ENCODE measurements around the gene FAM131A. TPM values are rescaled to one million over a fixed set of nuclear protein-coding genes. Genes with fewer than 3 reads are reported as not detected.
"Not testable (repeated sequence)": the region's sequence is repeated elsewhere in the genome, so short reads cannot be mapped to it uniquely, and the experiment has no call there.

Gene FAM131A
- total RNA-seq, 1 donor from 2014 or later, result 26.9 TPM

DNA sequence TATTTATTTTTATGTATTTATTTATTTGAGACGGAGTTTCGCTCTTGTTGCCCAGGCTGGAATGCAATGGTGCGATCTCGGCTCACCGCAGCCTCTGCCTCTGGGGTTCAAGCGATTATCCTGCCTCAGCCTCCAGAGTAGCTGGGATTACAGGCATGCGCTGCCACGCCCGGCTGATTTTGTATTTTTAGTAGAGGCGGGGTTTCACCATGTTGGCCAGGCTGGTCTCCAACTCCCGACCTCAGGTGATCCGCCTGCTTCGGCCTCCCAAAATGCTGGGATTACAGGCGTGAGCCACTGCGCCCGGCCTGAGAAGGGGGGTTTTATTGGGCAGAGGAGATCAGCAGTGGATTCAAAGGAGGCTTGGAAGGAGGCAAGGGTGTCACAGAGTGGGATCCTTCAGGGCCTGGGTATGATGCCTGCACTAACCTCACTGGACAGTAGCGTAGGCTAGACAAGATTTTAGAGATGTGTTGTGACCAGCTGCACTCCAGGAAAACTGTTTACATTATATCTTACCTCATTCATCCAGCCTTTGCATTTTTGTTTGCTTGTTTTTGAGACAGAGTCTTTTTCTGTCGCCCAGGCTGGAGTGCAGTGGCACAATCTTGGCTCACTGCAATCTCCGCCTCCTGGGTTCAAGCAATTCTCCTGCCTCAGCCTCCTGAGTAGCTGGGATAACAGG lies 2.2 kb downstream of the FAM131A start:
- DNase-seq, result not testable (repeated sequence)

DNA sequence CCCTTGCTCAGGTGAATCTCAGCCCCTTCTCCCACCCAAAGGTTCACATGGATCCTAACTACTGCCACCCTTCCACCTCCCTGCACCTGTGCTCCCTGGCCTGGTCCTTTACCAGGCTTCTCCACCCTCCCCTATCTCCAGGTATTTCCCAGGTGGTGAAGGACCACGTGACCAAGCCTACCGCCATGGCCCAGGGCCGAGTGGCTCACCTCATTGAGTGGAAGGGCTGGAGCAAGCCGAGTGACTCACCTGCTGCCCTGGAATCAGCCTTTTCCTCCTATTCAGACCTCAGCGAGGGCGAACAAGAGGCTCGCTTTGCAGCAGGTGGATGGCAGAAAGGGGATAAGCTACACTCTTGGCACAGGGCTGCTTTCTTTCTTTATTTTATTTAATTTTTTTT lies 4.5 kb downstream of the FAM131A start:
- no peak for DNase-seq

DNA sequence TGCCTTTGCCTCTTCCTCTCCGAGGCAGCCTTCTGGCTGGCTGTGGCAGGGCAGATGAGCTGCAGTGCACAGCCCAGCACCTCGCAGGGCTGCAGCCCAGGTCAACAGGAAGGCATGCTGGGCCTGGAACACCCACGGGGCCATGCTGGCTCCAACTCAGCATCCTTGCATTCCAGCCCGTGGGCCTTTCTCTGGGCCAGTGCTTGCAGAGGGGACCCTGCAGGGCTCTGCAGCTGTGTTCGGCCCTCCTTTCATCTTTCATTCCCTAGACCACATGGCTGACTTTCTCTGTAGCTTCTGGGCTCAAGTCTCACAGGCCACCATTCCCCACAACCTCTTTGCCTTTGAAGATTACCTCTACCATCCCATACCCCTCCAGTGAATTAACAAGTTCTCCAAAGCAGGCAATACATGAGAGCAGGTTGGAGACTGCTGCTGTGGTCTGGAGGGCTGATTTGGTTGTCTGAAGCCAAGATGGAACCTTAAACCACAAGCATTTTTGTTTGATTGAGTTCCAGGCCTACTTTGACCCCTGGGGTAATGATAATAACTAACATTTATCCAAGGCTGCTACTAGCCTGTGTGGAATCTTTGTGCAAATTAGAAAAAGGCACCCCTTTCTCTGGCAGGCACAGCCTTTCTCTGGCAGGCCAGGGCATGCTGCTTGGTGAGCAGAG lies 5.9 kb downstream of the FAM131A start:
- DNase-seq, result no peak

DNA sequence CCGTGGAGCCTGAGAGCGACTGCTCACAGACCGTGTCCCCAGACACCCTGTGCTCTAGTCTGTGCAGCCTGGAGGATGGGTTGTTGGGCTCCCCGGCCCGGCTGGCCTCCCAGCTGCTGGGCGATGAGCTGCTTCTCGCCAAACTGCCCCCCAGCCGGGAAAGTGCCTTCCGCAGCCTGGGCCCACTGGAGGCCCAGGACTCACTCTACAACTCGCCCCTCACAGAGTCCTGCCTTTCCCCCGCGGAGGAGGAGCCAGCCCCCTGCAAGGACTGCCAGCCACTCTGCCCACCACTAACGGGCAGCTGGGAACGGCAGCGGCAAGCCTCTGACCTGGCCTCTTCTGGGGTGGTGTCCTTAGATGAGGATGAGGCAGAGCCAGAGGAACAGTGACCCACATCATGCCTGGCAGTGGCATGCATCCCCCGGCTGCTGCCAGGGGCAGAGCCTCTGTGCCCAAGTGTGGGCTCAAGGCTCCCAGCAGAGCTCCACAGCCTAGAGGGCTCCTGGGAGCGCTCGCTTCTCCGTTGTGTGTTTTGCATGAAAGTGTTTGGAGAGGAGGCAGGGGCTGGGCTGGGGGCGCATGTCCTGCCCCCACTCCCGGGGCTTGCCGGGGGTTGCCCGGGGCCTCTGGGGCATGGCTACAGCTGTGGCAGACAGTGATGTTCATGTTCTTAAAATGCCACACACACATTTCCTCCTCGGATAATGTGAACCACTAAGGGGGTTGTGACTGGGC lies 7.3 kb downstream of the FAM131A start:
- DNase-seq, result no peak

DNA sequence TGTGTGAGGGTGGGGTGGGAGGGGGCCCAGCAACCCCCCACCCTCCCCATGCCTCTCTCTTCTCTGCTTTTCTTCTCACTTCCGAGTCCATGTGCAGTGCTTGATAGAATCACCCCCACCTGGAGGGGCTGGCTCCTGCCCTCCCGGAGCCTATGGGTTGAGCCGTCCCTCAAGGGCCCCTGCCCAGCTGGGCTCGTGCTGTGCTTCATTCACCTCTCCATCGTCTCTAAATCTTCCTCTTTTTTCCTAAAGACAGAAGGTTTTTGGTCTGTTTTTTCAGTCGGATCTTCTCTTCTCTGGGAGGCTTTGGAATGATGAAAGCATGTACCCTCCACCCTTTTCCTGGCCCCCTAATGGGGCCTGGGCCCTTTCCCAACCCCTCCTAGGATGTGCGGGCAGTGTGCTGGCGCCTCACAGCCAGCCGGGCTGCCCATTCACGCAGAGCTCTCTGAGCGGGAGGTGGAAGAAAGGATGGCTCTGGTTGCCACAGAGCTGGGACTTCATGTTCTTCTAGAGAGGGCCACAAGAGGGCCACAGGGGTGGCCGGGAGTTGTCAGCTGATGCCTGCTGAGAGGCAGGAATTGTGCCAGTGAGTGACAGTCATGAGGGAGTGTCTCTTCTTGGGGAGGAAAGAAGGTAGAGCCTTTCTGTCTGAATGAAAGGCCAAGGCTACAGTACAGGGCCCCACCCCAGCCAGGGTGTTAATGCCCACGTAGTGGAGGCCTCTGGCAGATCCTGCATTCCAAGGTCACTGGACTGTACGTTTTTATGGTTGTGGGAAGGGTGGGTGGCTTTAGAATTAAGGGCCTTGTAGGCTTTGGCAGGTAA lies 8.1 kb downstream of the FAM131A start:
- peak; percentile 59 for DNase-seq

DNA sequence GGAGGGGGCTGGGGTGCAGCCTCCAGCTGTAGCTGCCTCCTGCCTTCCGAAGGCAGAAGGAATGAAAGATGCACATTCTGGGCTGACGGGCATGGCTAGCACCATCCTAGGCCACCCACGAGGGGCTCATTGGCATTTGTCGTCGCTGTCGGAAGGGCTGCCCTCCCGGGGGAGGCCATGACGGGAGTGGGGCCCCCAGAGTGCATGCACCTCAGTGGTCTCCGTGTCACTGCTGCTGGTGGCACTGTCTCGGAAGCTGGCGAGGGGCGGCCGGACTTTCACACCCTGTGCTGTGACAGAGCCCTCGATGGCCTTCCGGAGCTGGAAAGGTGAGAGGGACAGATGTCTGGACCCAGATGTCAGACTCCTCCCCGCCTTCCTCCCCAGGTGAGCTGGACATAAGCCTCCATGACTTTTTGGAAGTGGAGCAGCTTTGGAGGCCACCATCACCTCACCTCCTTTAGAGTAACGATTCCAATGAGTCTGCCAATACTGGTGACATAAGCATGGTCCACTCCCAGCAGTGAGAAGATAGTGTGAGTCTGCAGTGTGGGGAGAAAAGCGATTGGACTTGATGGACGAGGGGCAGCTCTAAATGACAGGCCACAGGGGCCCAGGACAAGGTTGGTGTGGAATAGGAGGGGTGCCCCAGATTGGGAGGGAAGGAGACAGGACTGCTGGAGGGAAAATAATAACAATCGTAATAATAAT lies 9.2 kb downstream of the FAM131A start:
- no peak for DNase-seq

DNA sequence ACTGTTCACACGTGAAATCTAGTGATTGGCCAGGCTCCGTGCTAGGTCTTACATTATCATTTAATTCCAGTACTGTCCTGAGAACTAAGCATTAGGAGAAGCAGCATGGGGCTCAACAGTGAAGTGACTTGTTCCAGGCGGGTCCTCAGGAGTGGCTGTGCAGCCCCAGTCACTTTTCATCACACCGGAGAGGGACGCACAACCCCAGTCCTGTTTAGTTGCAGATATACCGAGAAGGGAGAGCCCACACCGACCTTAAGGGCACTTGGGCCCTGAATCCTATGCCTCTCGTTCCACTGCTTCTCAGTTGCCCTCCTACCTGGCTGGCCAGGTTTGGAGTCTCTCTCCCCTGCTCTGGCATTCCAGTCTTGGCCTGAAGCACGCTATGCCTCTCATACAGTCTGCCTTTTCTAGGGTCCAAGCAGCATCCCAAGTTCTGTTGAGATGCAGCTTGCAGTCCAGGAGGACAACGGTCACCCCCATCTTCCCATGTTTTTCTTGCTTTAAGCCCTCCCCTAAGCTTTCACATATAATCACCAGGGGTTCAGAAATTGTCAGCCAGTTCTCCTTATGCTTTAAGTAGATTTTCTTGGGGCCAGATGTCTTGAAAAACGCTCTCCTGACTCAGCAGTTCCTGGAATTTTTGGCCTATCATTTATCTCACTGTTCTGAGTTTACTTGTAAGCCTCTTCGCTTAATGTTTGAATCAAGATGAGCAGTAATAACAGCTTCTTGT lies 10.1 kb downstream of the FAM131A start:
- no peak for DNase-seq

DNA sequence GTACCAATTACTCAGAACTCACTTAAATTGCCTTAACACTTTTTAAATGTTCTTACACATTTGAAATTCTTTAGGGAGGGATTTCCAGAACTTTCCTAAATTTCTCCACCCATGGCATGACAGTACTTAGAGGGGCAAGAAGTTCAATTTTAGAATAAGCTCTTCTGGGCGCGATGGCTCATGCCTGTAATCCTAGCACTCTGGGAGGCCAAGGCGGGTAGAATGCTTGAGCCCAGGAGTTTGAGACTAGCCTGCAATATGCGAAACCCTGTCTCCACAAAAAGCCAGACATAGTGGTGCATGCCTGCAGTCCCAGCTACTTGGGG lies 10.6 kb downstream of the FAM131A start:
- DNase-seq, result no peak

DNA sequence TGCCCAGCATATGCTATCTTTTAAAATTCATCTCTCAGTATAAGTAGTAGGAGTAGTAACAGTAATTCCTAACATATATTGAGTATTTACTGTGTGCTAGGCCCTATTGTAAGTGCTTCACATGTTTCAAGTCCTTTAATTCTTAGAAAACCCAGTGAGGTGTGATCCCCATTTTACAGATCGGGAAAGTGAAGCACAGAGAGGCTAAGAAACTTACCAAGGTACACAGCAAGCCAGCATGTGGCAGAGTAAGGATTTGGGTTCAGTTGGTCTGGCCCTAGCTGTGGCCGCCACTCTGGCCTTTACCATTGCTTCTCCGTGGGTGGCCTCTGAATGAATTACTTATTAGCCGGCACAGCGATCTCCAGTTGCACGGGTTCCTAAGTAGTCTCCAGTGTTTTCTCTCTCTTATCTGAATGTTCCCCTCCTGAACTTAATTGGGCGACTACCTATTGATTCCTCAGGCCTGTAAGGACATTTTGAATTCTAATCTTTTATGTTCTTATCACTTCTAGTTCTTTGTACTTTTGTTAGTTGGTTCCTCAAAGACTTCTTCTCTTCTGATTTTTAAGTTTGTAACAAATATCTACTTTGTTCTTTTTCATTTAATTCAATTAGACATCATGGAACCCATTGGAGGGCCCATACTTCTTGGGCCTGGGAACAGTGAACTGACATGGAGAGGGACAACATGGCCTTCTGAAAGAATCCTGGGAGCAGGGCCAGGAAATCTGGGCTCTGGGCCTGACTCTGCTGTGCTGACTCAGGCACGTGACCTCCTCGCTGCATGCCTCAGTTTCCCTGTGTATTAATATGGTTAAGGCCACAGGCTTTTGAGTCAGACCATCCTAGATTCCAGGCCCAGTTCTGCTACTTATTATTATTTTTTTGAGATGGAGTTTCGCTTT lies 12.4 kb downstream of the FAM131A start:
- DNase-seq, result no peak

DNA sequence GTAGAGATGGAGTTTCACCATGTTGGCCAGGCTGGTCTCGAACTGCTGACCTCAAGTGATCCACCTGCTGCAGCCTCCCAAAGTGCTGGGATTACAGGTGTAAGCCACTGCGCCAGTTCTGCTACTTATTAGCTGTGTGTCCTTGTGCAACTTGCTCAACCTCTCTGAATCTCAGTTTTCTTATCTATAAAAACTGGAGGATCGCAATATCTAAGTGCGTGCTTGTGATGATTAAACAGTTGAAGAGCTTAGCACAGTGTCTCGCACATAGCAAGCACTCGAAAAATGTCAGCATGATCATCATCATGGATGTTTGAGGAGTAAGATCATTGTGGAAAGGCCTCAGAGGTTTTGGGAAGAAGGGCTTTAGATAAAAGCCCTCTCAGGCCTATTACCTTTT lies 13.2 kb downstream of the FAM131A start:
- no peak for DNase-seq

DNA sequence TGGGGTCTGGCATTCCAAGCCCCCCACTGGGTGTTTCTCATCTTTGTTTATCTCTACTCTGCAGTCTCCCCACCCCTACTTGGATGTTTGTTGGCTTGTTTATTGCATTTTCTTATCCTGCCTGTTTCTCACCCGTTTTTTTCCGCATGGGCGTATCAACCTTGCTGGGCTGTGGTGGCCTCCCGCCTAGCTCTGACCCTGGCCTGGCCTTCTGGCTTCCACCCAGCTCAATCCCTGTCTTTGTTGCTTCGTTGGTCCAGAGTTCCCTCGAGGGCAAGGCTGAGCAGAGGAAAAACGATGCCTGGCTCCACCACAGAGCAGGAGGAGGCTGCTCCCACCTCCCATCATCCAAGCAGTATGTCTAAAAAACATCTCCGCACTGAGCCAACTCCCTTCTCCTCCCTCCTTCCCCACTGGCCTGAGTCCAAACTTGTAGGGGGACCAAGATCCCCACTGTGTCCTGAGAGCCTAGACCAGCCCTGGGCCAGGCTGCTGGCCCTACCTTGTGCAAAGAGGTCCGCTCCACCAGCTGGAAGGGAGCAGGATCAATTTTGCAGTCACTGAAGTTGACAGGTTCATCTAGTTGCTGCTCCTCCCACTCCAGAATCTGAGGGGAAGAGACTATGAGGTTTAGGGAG lies 14.2 kb downstream of the FAM131A start:
- no peak for DNase-seq

DNA sequence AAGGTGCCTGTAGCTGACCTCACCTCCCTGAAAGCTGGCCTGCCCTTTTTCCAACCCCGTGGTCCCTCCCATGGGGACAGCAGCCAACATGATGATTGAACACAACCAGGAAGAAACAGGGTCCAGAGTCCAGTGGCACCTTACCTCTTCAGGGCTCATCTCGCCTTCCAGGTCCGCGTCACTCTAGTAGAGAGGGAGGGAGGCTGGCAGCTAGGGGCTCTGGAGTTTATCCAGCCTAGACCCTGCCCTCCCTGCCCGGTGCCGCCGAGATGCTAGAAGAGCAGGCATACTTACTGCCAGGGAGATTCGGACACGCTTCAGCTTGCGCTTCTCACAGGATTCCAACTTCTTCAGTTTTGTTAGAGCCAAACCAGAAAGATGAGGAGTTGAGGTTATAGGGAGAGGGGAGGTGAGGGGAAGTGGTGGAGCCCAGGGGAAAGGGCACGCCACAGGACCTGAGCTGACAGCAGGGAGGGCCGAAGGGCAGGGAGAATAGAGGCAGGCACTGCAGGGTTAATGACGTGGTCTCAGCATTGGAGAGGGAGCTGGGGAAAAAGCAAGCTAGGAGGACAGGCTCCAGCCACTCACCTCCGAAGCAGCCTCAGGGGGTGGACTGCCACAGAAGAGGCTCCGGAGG lies 14.9 kb downstream of the FAM131A start:
- DNase-seq, result no peak

DNA sequence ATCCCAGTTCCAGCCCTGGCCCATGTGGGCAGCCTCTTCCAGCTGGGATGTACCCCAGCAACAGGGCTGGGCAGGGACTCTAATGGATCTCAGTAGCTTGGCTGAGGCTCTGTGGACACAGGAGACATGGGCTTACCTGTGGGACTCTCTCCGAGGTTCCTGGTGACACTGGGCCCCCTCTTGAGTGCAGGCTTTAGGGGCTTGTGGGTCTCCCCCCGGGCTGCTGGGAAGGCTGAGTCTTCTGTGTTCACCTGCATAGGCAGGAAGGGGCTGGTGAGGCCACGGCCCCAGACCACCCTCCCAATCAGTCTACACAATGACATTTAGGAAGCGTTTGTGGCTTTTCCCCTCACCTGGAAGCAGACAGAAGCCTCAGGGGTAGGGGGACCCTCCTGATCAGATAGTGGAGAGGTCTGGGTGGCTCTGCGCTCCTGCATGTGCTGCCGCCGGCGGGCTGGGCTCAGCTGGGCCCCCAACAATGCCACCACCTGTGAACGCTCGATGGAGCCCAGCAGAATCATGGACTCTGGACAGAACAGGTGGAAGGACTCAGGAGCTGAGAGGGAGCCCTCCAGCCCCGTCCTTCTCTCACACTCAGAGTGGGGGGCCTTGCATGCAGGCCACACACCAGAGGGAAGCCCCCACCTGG lies 15.6 kb downstream of the FAM131A start:
- DNase-seq, result no peak

DNA sequence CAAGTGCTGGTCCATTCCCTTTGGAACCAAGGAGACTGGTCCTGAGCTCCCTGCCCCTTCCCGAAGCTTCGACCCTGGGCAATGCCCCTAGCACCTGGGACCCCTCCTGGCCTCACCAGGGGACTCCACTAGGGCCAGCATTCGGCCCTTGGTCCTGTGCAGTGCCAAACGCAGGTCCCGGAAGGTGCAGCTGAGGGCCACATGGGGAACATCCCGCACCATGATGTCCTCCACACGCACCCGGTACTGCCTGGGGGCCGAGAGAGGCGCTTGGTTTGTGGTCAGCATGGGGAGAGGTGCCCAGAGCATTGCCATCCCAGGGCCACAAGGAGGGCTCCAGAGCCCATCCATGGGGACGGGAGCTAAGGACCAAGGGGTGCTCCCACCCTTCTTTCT lies 16.1 kb downstream of the FAM131A start:
- DNase-seq, result no peak

DNA sequence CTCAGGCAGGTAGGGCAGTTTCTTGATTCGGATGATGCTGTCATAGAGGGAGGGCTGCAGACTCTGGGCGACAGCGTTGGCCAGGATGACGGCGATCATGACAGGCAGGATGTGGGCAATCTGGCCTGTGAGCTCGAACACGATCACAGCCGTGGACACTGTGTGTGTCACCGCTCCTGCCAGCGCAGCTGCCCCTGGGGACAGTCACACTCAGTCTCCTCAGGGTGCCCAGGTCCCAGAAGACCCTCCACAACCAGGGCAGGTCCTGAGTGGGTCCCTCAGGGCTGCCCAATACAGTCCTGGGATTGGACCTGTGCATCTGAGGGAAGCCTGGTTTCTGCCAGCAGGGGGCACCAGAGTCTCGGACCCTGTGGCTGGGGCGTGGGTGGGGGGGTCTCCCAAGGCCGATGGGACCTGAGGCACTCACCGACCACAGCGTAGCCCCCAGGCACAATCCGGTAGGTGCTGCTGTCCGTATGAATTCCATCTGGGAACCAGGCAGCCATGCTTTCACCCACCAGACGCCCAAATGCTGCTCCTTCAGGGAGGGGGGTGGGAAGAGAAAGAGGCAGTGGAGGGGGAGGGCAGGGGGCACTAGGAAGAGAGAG lies 16.8 kb downstream of the FAM131A start:
- DNase-seq, result peak; percentile 51

DNA sequence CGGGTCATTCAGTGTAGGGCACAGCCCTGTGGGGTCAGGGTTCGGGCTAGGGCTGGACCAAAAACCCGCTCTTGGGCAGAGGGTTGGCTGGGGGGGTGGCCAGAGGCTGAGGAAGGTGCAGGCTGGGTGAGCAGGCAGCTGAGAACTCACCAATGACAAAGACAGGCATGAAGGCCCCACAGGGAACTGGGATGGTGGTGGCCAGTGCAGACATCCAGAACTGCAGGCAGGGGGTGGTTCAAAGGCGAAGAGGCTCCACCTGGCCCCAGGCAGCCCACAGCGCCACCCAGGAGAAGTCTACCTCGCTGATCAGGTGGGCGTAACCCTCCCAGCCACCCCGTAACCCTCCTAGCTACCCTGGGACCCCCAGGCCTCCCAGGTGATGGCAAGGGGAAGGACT lies 17.4 kb downstream of the FAM131A start:
- no peak for DNase-seq

DNA sequence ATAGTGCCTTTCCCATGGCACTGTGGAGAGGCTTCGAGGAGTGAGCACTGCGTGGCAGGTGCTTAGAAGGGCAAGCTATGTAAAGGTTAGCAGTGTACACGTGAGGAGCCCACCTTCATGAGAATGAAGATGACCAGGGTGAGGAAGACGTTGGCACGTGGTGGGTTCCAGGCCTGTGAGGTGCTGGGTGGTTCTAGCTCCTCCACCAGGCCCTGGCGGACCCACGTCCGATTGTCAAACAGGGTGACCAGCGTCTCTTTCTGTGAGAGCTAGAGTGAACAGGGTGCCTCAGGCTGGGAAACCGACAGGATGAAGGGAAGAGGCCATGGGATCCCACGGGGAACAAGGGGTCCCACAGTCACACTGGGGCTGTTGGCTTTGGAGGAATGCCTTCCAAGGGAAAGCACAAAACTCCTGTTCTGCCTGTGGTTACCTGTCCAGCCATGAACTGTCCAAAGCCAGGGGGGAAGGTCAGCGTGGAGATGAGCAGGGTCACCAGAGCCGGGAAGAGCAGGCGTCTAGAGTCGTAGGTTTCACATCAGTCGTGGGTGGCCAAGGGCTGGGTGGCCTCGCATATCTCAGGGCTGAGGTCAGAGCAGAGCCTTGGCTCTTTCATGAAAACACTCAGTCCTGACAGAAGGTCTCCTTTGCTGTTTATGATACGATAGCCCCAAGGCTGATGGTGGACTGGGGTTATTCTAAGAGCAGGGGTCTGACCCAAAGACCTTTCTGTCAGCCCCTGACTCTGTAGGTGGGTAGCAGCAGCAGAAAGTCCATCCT lies 18.1 kb downstream of the FAM131A start:
- DNase-seq, result no peak
